ENCODE results near the gene MS4A5. TPM values are rescaled to one million over a fixed set of nuclear protein-coding genes. Genes with fewer than 3 reads are reported as not detected.

Gene MS4A5
- total RNA-seq, 1 donor from 2014 or later, result not detected

- Mint-ChIP-seq H3K4me1 (no peaks in the 10 kb centered on the region), H3K9me3 (peaks cover 7% of the 10 kb centered on the region)
- no peak for TF ChIP-seq EZH2 (IDR thresholded peaks at IDR 0.05)
- no peak for TF ChIP-seq EZH2phosphoT487 (IDR thresholded peaks at IDR 0.05)
- TF ChIP-seq CTCF (IDR thresholded peaks at IDR 0.05), result no peak
Measured at GRCh38 chr11:60454212-60454611, 24.8 kb downstream of the MS4A5 start.

DNA sequence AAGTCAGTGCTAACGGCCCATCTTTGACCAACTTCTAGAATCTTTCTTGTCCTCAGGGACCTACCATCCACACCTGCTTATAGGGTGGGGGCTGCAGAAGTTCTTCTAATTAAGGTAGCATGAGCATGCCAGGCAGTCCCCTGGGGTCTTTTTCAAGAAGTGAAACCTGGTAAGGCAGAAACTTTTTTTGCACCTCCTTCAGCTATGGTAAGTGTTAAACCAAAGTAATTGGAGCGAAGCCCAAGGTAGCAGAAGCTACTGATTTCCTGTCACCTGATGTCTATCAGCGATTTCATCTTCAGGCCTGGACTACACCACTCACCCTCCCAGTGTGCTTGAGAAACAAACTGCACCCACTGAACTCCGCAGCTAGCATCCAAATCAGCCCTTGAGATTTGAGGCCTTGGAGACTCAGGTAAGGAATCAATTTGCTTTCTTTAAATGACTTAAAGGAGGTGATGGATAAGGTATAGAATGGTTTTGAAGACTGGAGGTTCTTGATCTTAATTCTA is 26.2 kb downstream of the MS4A5 start, which contains the start of gene MS4A1:
MS4A1 (plus strand) TSS at position 317 of the 512 bp plus-strand sequence. CDS start 6,528 bp downstream, outside the sequence.
- H3K9me3 ChIP-seq (ENCODE audit: low read depth), result no peaks in the 10 kb centered on the region
- H3K9ac ChIP-seq, result no peak within 1 kb of the TSS
- no peak within 1 kb of the TSS for H2AFZ ChIP-seq (replicated peaks)
- H3K27ac ChIP-seq, result no peak within 1 kb of the TSS
- no peaks in the 10 kb centered on the region for H3K36me3 ChIP-seq
- no peaks in the 10 kb centered on the region for H3K27me3 Mint-ChIP-seq (ENCODE audit: insufficient read depth, low read depth)
- no peak within 1 kb of the TSS for H3K27ac Mint-ChIP-seq
- no peaks in the 10 kb centered on the region for H3K79me2 ChIP-seq (ENCODE audit: low read depth)
- H3K27me3 ChIP-seq, result no peaks in the 10 kb centered on the region
- no peak within 1 kb of the TSS for H3K4me3 ChIP-seq
- no peak within 1 kb of the TSS for H3K4me2 ChIP-seq
- TF ChIP-seq EZH2 (IDR thresholded peaks at IDR 0.05), result no peak
- TF ChIP-seq CTCF (IDR thresholded peaks at IDR 0.05), result no peak
- no peak for TF ChIP-seq EZH2phosphoT487 (IDR thresholded peaks at IDR 0.05)
- H3K9me3 Mint-ChIP-seq, result peaks cover under 1% of the 10 kb centered on the region
- H3K36me3 Mint-ChIP-seq, result no peaks in the 10 kb centered on the region
- H3K4me3 Mint-ChIP-seq, result no peak within 1 kb of the TSS
- H3F3A ChIP-seq (ENCODE audit: low read depth), result no peaks in the 10 kb centered on the region
- H3K4me1 ChIP-seq, result no peaks in the 10 kb centered on the region
- no peaks in the 10 kb centered on the region for H4K20me1 ChIP-seq (ENCODE audit: low read depth)
- DNase-seq (ENCODE audit: low spot score), result no peak
- H3K4me1 Mint-ChIP-seq, result no peaks in the 10 kb centered on the region

More at GRCh38 chr11:60454212-60454611, 24.8 kb downstream of the MS4A5 start:
- H3K27me3 Mint-ChIP-seq (ENCODE audit: insufficient read depth, low read depth), result no peaks in the 10 kb centered on the region
- no peak overlapping the region for H3K9ac ChIP-seq
- H3F3A ChIP-seq (ENCODE audit: low read depth), result no peaks in the 10 kb centered on the region
- H3K4me3 ChIP-seq, result no peak overlapping the region
- H3K4me1 ChIP-seq, result no peaks in the 10 kb centered on the region
- H3K36me3 ChIP-seq, result no peaks in the 10 kb centered on the region
- H3K27me3 ChIP-seq, result no peaks in the 10 kb centered on the region
- H3K9me3 ChIP-seq (ENCODE audit: low read depth), result no peaks in the 10 kb centered on the region
- H2AFZ ChIP-seq (replicated peaks), result no peak overlapping the region
- H3K79me2 ChIP-seq (ENCODE audit: low read depth), result no peaks in the 10 kb centered on the region
- H3K36me3 Mint-ChIP-seq, result no peaks in the 10 kb centered on the region
- no peak overlapping the region for H3K27ac ChIP-seq
- no peak for DNase-seq (ENCODE audit: low spot score)
- no peak overlapping the region for H3K27ac Mint-ChIP-seq
- no peaks in the 10 kb centered on the region for H4K20me1 ChIP-seq (ENCODE audit: low read depth)
- H3K4me2 ChIP-seq, result no peak overlapping the region
- H3K4me3 Mint-ChIP-seq, result no peak overlapping the region

DNA sequence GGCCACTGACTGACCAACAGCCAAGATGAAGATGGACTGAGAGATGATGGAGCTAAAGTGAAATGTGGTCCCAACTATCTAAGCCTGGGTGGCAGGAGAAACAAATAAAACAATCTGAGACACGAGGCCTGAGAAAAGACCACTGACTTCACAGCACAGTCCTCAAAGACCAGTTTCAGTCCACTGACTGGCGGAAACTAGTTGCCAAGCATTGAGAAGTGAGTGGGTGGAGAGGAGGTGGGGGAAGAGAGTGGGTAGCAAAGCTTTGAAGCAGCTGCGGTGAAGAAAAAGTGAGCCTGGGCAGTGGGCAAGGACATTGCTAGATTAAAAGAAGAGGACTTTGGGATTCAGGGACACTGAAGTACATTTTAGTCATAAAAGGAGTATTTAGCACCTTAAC is 28.2 kb downstream of the MS4A5 start:
- no peak for DNase-seq (ENCODE audit: low spot score)
- Mint-ChIP-seq H3K36me3 (no peaks in the 10 kb centered on the region), H3K27me3 (ENCODE audit: insufficient read depth, low read depth) (no peaks in the 10 kb centered on the region), H3K4me3 (no peak overlapping the region), H3K4me1 (no peaks in the 10 kb centered on the region), H3K9me3 (no peaks in the 10 kb centered on the region), H3K27ac (no peak overlapping the region)
- Histone ChIP-seq H3K9ac (no peak overlapping the region), H3K79me2 (ENCODE audit: low read depth) (no peaks in the 10 kb centered on the region), H3F3A (ENCODE audit: low read depth) (no peaks in the 10 kb centered on the region), H3K36me3 (no peaks in the 10 kb centered on the region), H2AFZ (replicated peaks) (no peak overlapping the region), H3K4me1 (no peaks in the 10 kb centered on the region), H4K20me1 (ENCODE audit: low read depth) (no peaks in the 10 kb centered on the region), H3K27ac (no peak overlapping the region), H3K4me2 (no peak overlapping the region), H3K9me3 (ENCODE audit: low read depth) (no peaks in the 10 kb centered on the region), H3K4me3 (no peak overlapping the region), H3K27me3 (no peaks in the 10 kb centered on the region)
- no peak for TF ChIP-seq EZH2phosphoT487 (IDR thresholded peaks at IDR 0.05)
- no peak for TF ChIP-seq EZH2 (IDR thresholded peaks at IDR 0.05)
- no peak for TF ChIP-seq CTCF (IDR thresholded peaks at IDR 0.05)
